ENCODE results near the gene PSMB10.

The PSMB10 gene

DNA sequence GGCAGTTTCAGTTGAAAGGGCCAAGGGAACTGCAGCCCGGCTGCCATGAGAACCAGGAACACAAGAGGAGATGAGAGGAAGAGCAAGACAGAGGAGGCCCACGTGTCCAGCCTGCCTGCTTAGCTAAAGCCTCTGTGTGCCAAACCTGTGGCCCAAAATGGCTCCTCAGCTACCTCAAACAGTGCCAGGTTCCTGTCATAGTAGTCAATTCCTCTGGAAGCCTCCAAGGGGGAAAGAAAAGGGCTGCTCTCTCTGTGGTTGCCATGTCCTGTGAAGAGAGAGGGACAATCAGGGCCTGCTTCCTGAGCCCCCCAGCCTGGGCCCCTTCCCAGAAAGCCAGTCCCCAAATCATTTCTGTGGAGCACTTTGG is 26.6 kb upstream of the PSMB10 start:
- TF ChIP-seq, protein P1, sequence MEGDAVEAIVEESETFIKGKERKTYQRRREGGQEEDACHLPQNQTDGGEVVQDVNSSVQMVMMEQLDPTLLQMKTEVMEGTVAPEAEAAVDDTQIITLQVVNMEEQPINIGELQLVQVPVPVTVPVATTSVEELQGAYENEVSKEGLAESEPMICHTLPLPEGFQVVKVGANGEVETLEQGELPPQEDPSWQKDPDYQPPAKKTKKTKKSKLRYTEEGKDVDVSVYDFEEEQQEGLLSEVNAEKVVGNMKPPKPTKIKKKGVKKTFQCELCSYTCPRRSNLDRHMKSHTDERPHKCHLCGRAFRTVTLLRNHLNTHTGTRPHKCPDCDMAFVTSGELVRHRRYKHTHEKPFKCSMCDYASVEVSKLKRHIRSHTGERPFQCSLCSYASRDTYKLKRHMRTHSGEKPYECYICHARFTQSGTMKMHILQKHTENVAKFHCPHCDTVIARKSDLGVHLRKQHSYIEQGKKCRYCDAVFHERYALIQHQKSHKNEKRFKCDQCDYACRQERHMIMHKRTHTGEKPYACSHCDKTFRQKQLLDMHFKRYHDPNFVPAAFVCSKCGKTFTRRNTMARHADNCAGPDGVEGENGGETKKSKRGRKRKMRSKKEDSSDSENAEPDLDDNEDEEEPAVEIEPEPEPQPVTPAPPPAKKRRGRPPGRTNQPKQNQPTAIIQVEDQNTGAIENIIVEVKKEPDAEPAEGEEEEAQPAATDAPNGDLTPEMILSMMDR (IDR thresholded peaks at IDR 0.05; ENCODE audit: low read depth, low read length), result no peak
- no peak overlapping the region for H3K4me3 ChIP-seq (ENCODE audit: low read depth, low read length)
- no peak for DNase-seq (ENCODE audit: low read depth, low spot score)

DNA sequence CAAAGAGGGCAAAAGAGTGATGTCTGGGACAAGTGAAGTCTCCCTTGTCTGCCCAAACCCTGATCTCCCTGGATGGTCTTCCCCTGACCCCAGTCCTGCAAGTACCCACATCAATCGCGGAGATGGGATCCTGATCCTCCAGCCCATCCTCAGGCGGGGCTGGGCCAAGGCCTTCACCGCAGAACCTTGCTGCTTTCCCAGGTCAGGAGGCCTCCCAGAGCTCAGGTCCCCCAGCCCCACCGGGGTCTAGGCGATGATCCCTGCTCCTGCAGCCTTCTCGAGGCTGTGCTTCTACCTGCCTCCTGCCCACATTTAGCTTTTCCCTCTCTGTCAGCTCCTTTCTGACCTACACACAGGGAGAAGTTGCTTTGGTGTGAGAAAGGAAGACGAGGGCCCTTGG is 25.5 kb upstream of the PSMB10 start:
- TF ChIP-seq, protein P1 (IDR thresholded peaks at IDR 0.05; ENCODE audit: low read depth, low read length), result no peak
- in situ Hi-C loops (cut with HindIII; ENCODE audit: low sequenced_read_pairs), result no loop called here
- DNase-seq (ENCODE audit: low read depth, low spot score), result no peak
- H3K4me3 ChIP-seq (ENCODE audit: low read depth, low read length), result no peak overlapping the region

More for the DNA sequence above, 26.6 kb upstream of the PSMB10 start:
- in situ Hi-C loops (cut with HindIII; ENCODE audit: low sequenced_read_pairs), result no loop called here

DNA sequence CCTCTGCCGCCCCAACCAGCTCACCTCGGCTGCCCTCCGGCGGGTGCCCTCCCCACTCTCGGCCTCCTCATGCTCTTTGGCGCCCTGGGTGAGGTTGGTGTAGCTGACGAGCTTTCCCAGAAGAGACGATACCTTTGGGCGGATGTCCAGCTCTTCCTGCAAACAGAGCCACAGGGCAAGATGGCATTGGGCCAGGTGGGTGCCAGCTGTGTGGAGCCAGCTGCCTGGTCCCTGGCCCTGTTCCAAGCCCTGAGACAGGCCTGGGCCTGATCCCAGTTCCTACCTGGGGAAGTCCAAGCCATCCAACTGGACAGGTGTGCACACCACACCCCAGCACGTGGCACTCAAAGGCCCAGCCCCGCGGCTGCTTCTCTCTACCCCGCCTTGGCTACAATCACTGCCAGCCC is 24.9 kb upstream of the PSMB10 start:
- TF ChIP-seq, protein P1 (IDR thresholded peaks at IDR 0.05; ENCODE audit: low read depth, low read length), result no peak
- no peak overlapping the region for H3K4me3 ChIP-seq (ENCODE audit: low read depth, low read length)
- DNase-seq (ENCODE audit: low read depth, low spot score), result no peak
- in situ Hi-C loops (cut with HindIII; ENCODE audit: low sequenced_read_pairs), result no loop called here

DNA sequence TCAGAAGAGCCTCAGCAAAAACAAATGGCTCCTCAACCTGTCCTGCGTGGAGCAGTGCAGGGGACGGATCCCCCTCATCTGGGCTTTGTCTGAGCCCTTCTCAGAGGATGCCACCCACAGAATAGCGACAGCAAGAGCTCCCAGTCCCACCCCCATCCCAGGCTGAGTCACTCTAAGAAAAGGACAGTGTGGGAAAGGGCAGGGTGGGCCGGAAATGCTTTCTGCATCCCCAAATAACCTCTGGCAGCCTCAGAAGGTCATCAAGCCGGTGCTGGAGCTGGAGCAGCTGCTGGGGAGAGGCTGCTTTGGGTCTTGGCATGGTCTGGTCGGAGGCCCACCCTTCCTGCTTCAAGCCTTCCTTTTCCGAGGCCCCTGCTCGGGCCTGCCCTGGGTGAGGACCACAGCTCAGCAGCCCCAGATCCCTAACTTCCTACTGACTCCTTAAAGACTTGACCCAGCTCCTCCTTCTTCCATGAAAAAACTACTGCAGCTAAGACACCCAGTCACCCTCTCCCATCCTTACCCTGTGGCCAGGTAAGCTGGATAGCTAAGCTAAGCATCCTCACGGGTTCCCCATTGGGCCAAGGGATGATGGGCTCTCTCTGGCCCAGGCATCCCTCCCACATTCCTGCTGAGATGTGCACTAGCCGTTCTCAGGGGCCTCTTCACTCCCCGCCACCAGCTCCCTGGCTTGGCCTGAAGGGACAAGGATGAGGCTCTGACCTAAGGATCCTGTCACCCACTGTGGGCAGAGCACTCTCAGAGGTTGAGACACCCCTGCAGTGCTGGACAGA is 23.1 kb upstream of the PSMB10 start:
- TF ChIP-seq, protein P1 (IDR thresholded peaks at IDR 0.05; ENCODE audit: low read depth, low read length), result no peak
- DNase-seq (ENCODE audit: low read depth, low spot score), result no peak
- H3K4me3 ChIP-seq (ENCODE audit: low read depth, low read length), result no peak overlapping the region
- in situ Hi-C loops (cut with HindIII; ENCODE audit: low sequenced_read_pairs), result no loop called here

DNA sequence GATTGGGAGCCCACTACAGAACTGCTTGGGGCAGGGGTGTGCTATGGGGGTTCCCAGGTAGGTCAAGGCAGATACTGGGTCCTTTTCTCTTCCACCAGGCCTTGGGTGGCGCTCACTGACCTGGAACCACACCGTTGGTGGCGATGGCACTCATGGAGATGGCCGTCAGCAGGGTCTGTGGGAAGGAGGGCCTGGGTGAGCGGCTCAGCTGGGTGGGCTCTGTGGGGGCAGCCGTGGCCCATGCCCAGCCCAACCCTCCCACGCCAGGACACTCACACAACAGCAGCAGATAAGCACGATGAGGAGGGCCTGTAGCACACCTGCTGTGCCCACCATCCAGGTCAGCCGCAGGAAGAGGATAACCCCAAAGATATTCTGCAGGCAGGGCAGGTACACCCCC is 21.0 kb upstream of the PSMB10 start:
- no peak for DNase-seq (ENCODE audit: low read depth, low spot score)
- TF ChIP-seq, protein P1 (IDR thresholded peaks at IDR 0.05; ENCODE audit: low read depth, low read length), result no peak
- H3K4me3 ChIP-seq (ENCODE audit: low read depth, low read length), result no peak overlapping the region
- in situ Hi-C loops (cut with HindIII; ENCODE audit: low sequenced_read_pairs), result no loop called here

DNA sequence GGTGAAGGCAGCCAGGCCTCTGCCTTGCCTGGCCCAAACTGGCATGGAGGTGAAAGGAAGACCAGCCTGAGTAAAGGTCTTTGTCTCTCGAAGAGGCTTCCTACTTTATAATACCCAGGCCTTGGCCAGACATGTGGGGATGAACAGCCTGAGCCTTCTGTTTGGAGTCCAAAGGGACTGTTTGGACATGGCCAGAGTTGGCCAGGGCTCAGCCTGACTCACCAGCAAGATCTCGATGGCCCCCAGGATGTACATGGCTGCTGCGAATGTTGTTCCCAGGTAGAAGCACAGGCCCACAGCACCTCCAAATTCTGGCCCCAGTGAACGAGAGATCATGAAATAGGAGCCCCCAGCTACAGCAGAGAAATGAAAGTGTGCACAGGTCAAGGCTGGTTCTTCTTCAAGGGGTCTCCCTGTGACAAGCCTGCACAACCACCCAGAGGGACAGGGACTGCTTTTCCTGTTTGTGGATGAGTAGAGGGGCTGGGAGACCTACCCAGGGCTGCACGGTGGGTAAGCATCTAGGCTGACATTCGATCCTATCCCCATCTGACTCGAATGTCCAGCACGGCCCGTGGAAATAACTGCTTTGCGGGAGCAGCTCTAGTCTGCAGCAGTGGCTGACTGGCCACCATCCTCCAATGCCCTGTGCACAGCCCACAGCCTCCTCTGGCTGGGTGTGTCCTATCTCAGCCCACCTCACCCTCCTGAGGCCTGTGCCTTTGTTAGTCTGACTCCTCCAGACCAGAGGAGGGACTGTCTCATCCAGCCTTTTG is 18.0 kb upstream of the PSMB10 start:
- in situ Hi-C loops (cut with HindIII; ENCODE audit: low sequenced_read_pairs), result no loop called here
- no peak overlapping the region for H3K4me3 ChIP-seq (ENCODE audit: low read depth, low read length)
- TF ChIP-seq, protein P1 (IDR thresholded peaks at IDR 0.05; ENCODE audit: low read depth, low read length), result no peak
- no peak for DNase-seq (ENCODE audit: low read depth, low spot score)

All from astrocyte of the spinal cord (primary cell).